K562 (cell line): Measurements from ENCODE around the gene RASSF10.

ENCODE experiments used
- BCL6 ChIP-seq: fragments of 250-450 bp; sonication (Bioruptor Pico); IDR thresholded peaks from 2 replicates; pipeline ENCODE4 v1.4.0; 2020
- GABPA ChIP-seq: fragments of 200-800 bp; sonication (Bioruptor generic); conservative IDR thresholded peaks from 2 replicates; pipeline ENCODE4 v1.6.1; 2016; ENCODE audit warnings: low read depth, missing genetic modification characterization, missing compliant biosample characterization
- POLR2AphosphoS5 ChIP-seq: IDR thresholded peaks from 2 replicates; pipeline ENCODE4 v1.6.1; 2011; ENCODE audit warnings: mild to moderate bottlenecking, low read depth, low read length, moderate library complexity; ENCODE audit not compliant: control insufficient read depth, insufficient read depth
- SMAD1 ChIP-seq: fragments of 150-350 bp; IDR thresholded peaks from 2 replicates; pipeline ENCODE4 v1.6.1; 2014; ENCODE audit warnings: low read length, low read depth; ENCODE audit not compliant: partially characterized antibody
- USF2 ChIP-seq: sonication (generic); formaldehyde crosslinking; IDR thresholded peaks from 2 replicates; pipeline ENCODE4 v1.5.0; 2020; ENCODE audit warnings: missing genetic modification reagents
- XRCC5 ChIP-seq: fragments of 200-400 bp; formaldehyde crosslinking; IDR thresholded peaks from 2 replicates; pipeline ENCODE4 v1.6.1; 2017; ENCODE audit warnings: low read depth, mild to moderate bottlenecking, low read length
- ZFP36 ChIP-seq: fragments of 150-350 bp; IDR thresholded peaks from 2 replicates; pipeline ENCODE4 v1.6.1; 2018; ENCODE audit warnings: low read length, low read depth; ENCODE audit not compliant: partially characterized antibody
- ZNF830 ChIP-seq: fragments of 250-450 bp; sonication (Bioruptor Pico); IDR thresholded peaks from 2 replicates; pipeline ENCODE4 v1.5.0; 2021; ENCODE audit warnings: mild to moderate bottlenecking
- TF ChIP-seq, protein P1 (sequence below), 3 experiments: IDR thresholded peaks in 2 of 3; conservative IDR thresholded peaks in 1 of 3; 2 replicates each; pipeline ENCODE4 v1.5.1; 2011 to 2012; ENCODE audit warnings: low read length in 3 of 3, mild to moderate bottlenecking in 3 of 3, control low read depth in 2 of 3, improper control_type of control experiment in 1 of 3, inconsistent platforms in 1 of 3, low read depth in 1 of 3, mixed read lengths in 1 of 3, moderate library complexity in 1 of 3; ENCODE audit not compliant: insufficient read depth in 2 of 3
- TF ChIP-seq, protein P2 (sequence below), 2 experiments: fragments of 450-650 bp in 1 of 2; sonication (generic) in 1 of 2; formaldehyde crosslinking; conservative IDR thresholded peaks; 2 replicates each; pipeline versions ENCODE4 v1.4.0 to v1.8.1; 2020 to 2022; ENCODE audit warnings: mild to moderate bottlenecking in 1 of 2, missing genetic modification reagents in 1 of 2

DNA sequence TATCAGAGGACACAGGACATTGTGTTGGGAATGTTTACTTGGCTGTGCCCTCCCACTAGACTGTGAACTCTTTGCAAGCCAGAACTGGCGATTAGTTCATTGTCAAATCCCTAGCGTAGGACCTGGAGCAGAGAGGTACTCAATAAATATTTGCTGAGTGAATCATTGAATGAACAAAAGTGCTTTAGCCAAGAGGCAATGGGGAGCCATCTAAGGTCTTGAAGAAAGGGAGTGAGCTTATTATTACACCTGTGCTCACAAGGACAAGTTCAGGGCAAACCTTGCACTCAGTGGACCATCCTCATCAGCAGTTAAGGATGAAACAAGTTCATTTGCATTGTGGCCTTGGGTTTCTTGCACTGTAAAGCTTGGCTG lies 1.1 kb upstream of the RASSF10 start:
- TF ChIP-seq USF2 = no peak
- no peak for TF ChIP-seq ZNF830 (CRISPR knock-in tag)
- no peak for TF ChIP-seq POLR2AphosphoS5
- TF ChIP-seq, protein P1, sequence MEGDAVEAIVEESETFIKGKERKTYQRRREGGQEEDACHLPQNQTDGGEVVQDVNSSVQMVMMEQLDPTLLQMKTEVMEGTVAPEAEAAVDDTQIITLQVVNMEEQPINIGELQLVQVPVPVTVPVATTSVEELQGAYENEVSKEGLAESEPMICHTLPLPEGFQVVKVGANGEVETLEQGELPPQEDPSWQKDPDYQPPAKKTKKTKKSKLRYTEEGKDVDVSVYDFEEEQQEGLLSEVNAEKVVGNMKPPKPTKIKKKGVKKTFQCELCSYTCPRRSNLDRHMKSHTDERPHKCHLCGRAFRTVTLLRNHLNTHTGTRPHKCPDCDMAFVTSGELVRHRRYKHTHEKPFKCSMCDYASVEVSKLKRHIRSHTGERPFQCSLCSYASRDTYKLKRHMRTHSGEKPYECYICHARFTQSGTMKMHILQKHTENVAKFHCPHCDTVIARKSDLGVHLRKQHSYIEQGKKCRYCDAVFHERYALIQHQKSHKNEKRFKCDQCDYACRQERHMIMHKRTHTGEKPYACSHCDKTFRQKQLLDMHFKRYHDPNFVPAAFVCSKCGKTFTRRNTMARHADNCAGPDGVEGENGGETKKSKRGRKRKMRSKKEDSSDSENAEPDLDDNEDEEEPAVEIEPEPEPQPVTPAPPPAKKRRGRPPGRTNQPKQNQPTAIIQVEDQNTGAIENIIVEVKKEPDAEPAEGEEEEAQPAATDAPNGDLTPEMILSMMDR (IDR thresholded peaks at IDR 0.05 in 2 of 3, conservative IDR thresholded peaks at IDR 0.05 in 1 of 3; ENCODE audit: insufficient read depth in 2 of 3, low read depth in 1 of 3, low read length in 3 of 3) = no peak
- TF ChIP-seq GABPA (tag) = no peak
- TF ChIP-seq XRCC5 = no peak
- no peak for TF ChIP-seq SMAD1
- no peak for TF ChIP-seq BCL6 (CRISPR knock-in tag)
- TF ChIP-seq, protein P2, sequence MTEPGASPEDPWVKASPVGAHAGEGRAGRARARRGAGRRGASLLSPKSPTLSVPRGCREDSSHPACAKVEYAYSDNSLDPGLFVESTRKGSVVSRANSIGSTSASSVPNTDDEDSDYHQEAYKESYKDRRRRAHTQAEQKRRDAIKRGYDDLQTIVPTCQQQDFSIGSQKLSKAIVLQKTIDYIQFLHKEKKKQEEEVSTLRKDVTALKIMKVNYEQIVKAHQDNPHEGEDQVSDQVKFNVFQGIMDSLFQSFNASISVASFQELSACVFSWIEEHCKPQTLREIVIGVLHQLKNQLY (CRISPR knock-in tag; conservative IDR thresholded peaks at IDR 0.05) = no peak
- no peak for TF ChIP-seq ZFP36
